RWPE1 (cell line): ENCODE data around the gene SURF6.

Experiments
- CTCF ChIA-PET: fragments of 350-600 bp; sonication (Branson Sonifier 250); formaldehyde crosslinking; extraction: SDS; loops from one replicate; lab custom pipeline; 2021; lab: Yijun Ruan, JAX
- POLR2A ChIA-PET: fragments of 400-600 bp; formaldehyde crosslinking; extraction: SDS; loops from one replicate; lab custom pipeline; 2020; ENCODE audit warnings: antibody characterized with exemption; ENCODE audit not compliant: low non-redundant PET; lab: Yijun Ruan, JAX
- DNase-seq: peaks from one replicate; pipeline ENCODE4 v3.0.0; 2012; ENCODE audit warnings: low spot score
- H3K27ac ChIP-seq: fragments of 450-650 bp; 2 replicates; pipeline ENCODE4 v1.5.1; 2017
- TF ChIP-seq, protein P1 (sequence below): fragments of 450-650 bp; conservative IDR thresholded peaks from 2 replicates; pipeline ENCODE4 v1.5.1; 2017; ENCODE audit warnings: low read depth, mild to moderate bottlenecking

The SURF6 gene

DNA sequence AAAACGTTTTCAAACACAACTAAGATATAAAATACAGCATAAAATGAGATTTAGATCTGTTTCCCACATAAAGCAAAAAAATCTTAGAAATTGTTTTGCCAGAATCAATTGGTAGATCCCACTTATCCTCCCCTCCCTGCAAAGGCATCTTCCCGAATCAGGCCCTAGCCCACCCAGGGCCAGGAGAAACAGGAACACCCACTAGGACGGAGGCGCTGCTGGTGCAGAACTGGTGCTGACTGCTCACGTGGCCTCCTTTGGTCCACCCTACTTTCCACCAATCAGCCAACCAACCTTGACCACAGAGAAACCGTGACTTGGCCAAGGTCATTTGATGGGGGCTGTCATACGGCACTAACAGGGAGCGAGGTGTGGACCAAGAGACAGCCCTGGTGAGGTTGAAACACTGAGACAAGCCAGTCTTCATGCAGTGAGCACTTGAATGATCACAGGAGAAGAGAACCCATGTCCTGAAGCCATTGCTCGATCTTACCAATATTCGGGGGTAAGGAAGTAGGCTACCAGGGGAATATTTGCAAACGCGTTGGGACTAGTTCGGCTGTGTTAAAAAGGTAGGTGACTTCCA lies 25.6 kb upstream of the SURF6 start:
- TF ChIP-seq, protein P1, sequence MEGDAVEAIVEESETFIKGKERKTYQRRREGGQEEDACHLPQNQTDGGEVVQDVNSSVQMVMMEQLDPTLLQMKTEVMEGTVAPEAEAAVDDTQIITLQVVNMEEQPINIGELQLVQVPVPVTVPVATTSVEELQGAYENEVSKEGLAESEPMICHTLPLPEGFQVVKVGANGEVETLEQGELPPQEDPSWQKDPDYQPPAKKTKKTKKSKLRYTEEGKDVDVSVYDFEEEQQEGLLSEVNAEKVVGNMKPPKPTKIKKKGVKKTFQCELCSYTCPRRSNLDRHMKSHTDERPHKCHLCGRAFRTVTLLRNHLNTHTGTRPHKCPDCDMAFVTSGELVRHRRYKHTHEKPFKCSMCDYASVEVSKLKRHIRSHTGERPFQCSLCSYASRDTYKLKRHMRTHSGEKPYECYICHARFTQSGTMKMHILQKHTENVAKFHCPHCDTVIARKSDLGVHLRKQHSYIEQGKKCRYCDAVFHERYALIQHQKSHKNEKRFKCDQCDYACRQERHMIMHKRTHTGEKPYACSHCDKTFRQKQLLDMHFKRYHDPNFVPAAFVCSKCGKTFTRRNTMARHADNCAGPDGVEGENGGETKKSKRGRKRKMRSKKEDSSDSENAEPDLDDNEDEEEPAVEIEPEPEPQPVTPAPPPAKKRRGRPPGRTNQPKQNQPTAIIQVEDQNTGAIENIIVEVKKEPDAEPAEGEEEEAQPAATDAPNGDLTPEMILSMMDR, result no peak
- H3K27ac ChIP-seq, result peak overlapping the region; percentile 75
- ChIA-PET CTCF (no interaction called here), POLR2A (no interaction called here)
- DNase-seq, result no peak

- ChIA-PET CTCF (interaction anchor here (0.6 to 1.3 kb wide), 4 partner anchors 14 to 44 kb away, joined by 3 to 5 read pairs (median 4); no protein-coding TSS in a partner anchor), POLR2A (interaction anchor here (0.6 kb wide), 1 partner anchor 29 kb away, joined by 4 read pairs; no protein-coding TSS in a partner anchor)
- H3K27ac ChIP-seq, result peak overlapping the region; percentile 75
- TF ChIP-seq, protein P1, result no peak
- no peak for DNase-seq
Observed at GRCh38 chr9:133360400-133361393, 24.7 kb upstream of the SURF6 start.

GRCh38 chr9:133359399-133360175 lies 23.6 kb upstream of the SURF6 start:
- ChIA-PET POLR2A (interaction anchor here (0.6 kb wide), 1 partner anchor 13 kb away, joined by 3 read pairs; no protein-coding TSS in a partner anchor), CTCF (interaction anchor here (0.7 to 1.5 kb wide), 5 partner anchors 18 to 127 kb away, joined by 4 to 9 read pairs (median 5); no protein-coding TSS in a partner anchor)
- TF ChIP-seq, protein P1, result no peak; the same call in 1 of the 2 replicates
- DNase-seq, result no peak
- peak overlapping the region; percentile 75 for H3K27ac ChIP-seq

DNA sequence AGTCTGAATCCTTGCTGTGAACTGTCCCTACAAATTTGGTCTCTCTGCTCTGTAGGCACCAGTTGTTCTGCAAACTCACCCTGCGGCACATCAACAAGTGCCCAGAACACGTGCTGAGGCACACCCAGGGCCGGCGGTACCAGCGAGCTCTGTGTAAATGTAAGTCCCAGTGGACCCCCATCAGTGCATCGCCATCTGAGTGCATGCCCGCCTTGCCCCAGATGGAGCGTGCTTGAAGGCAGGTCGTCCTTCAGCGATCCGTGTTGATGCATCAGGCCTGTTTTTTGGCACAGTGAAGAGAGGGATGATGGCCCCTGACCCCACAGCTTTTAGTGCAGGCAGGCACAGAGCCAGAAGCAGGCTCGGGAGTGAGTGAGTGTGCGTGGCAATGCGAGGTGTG lies 21.7 kb upstream of the SURF6 start:
- H3K27ac ChIP-seq, result peak overlapping the region; percentile 75
- TF ChIP-seq, protein P1, result no peak
- DNase-seq, result no peak
- ChIA-PET CTCF (interaction anchor here (0.6 to 1.8 kb wide), 3 partner anchors 11 to 255 kb away, joined by 4 to 11 read pairs (median 4); no protein-coding TSS in a partner anchor), POLR2A (interaction anchor here (1.3 kb wide), 1 partner anchor 10 kb away, joined by 9 read pairs; the partner anchor contains the start of genes MED22 and RPL7A)

DNA sequence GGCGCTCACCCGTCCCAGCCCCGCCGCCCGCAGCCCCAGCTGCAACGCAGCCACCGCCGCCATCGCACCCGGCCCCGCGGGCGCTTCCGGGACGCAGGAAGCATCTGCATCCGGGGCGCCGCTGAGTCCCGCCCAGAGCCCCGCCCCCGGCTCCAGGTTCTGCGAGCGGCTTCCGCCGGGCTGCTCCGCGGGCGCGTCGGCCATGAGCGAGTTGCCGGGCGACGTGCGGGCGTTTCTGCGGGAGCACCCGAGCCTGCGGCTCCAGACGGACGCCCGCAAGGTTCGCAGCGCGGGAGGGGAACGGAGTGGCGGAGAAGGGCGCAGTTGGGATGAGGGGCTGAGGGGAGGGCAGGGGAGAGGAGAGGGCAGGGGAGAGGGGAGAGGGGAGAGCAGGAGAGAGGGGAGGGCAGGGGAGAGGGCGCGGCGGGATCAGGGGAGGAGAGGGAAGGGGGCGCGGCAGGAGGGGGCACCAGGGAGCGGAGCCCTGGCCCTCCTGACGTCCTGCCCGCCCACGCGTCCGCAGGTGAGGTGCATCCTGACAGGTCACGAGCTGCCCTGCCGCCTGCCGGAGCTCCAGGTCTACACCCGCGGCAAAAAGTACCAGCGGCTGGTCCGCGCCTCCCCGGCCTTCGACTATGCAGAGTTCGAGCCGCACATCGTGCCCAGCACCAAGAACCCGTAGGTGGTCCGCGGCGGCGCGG lies 20.6 kb upstream of the SURF6 start, which contains the start of the genes SURF1 and SURF2:
TSS of gene SURF1 (minus strand) at position 97 of the 701 bp plus-strand sequence. CDS start at position 63, 34 bp downstream.
TSS of gene SURF2 (plus strand) at position 160 of the 701 bp plus-strand sequence. CDS start at position 203, 43 bp downstream.
- TF ChIP-seq, protein P1, result peak; percentile 28
- POLR2A ChIA-PET, result interaction anchor here (0.7 to 1.5 kb wide), 3 partner anchors 9 to 667 kb away, joined by 3 to 9 read pairs (median 4); partner anchors contain the start of genes MED22 and RPL7A
- DNase-seq, result peak; percentile 94
- CTCF ChIA-PET, result interaction anchor here (0.6 to 2.2 kb wide), 5 partner anchors 10 to 334 kb away, joined by 3 to 11 read pairs (median 4); no protein-coding TSS in a partner anchor
- peak within 1 kb of the TSS; percentile 75 for H3K27ac ChIP-seq
